Measurements from ENCODE around the gene KCNJ6. TPM values are rescaled to one million over a fixed set of nuclear protein-coding genes. Genes with fewer than 3 reads are reported as not detected.
"Not testable (repeated sequence)": the region's sequence is repeated elsewhere in the genome, so short reads cannot be mapped to it uniquely, and the experiment has no call there.

Gene KCNJ6
- total RNA-seq, 1 experiment from 2014 or later: not detected

- ChIA-PET CTCF (no interaction called here), POLR2A (ENCODE audit: low non-redundant PET) (no interaction called here)
- H3K27me3 ChIP-seq (replicated peaks; ENCODE audit: insufficient read depth, low read depth, low read length, poor library complexity): no peaks in the 10 kb centered on the region
- no TSS peak for BruUV-seq (replicated peaks)
- no peaks in the 10 kb centered on the region for H3K36me3 ChIP-seq (ENCODE audit: insufficient read depth, low read length, poor library complexity, severe bottlenecking)
- intact Hi-C loops (cut with micrococcal nuclease; ENCODE audit: unreplicated experiment): no loop called here
- DNase-seq (ENCODE audit: low spot score): no peak
- H3K4me3 ChIP-seq (ENCODE audit: low read depth, low read length, poor library complexity, severe bottlenecking): no peak overlapping the region
- H3K27ac ChIP-seq (ENCODE audit: low read depth, low read length, poor library complexity, severe bottlenecking): no peak overlapping the region
- TF ChIP-seq EZH2 (IDR thresholded peaks at IDR 0.05; ENCODE audit: borderline replicate concordance, low read depth, low read length, poor library complexity, severe bottlenecking): no peak
- TF ChIP-seq, protein P1, sequence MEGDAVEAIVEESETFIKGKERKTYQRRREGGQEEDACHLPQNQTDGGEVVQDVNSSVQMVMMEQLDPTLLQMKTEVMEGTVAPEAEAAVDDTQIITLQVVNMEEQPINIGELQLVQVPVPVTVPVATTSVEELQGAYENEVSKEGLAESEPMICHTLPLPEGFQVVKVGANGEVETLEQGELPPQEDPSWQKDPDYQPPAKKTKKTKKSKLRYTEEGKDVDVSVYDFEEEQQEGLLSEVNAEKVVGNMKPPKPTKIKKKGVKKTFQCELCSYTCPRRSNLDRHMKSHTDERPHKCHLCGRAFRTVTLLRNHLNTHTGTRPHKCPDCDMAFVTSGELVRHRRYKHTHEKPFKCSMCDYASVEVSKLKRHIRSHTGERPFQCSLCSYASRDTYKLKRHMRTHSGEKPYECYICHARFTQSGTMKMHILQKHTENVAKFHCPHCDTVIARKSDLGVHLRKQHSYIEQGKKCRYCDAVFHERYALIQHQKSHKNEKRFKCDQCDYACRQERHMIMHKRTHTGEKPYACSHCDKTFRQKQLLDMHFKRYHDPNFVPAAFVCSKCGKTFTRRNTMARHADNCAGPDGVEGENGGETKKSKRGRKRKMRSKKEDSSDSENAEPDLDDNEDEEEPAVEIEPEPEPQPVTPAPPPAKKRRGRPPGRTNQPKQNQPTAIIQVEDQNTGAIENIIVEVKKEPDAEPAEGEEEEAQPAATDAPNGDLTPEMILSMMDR (conservative IDR thresholded peaks at IDR 0.05; ENCODE audit: low read depth, low read length): no peak
- peaks cover 18% of the 10 kb centered on the region for H3K9me3 ChIP-seq (ENCODE audit: low read depth, low read length, poor library complexity, severe bottlenecking)
- H3K4me1 ChIP-seq (ENCODE audit: insufficient read depth, low read length, poor library complexity, severe bottlenecking): no peaks in the 10 kb centered on the region
These were observed 335.6 kb downstream of the KCNJ6 start for GRCh38 chr21:37580666-37581065.

DNA sequence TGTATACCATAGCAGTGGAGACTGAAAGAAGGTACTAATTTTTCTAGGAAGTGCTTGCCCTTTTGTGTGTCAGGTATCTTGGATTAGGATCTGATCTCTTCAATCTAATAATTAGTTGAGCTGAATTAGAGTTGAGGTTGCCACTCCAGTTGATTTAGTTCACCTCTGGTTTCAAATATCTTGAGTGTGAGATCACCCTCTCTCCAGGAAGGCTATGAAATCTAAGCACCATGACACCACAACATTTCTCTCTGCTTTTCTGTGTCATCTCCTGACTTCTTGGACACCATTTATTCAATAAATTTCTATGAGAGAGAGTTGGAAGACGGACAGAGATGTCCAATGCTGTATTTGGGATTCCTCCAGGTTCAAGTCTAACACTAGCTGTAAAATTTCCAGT is 336.9 kb downstream of the KCNJ6 start:
- DNase-seq (ENCODE audit: low spot score): no peak
- TF ChIP-seq, protein P1 (conservative IDR thresholded peaks at IDR 0.05; ENCODE audit: low read depth, low read length): no peak
- no peak for TF ChIP-seq EZH2 (IDR thresholded peaks at IDR 0.05; ENCODE audit: borderline replicate concordance, low read depth, low read length, poor library complexity, severe bottlenecking)
- ChIA-PET POLR2A (ENCODE audit: low non-redundant PET) (interaction anchor here (0.7 kb wide), 1 partner anchor 15 kb away, joined by 5 read pairs; no protein-coding TSS in a partner anchor), CTCF (no interaction called here)
- no peak overlapping the region for H3K27ac ChIP-seq (ENCODE audit: low read depth, low read length, poor library complexity, severe bottlenecking)
- H3K27me3 ChIP-seq (replicated peaks; ENCODE audit: insufficient read depth, low read depth, low read length, poor library complexity): no peaks in the 10 kb centered on the region
- no peaks in the 10 kb centered on the region for H3K4me1 ChIP-seq (ENCODE audit: insufficient read depth, low read length, poor library complexity, severe bottlenecking)
- H3K9me3 ChIP-seq (ENCODE audit: low read depth, low read length, poor library complexity, severe bottlenecking): peaks cover 18% of the 10 kb centered on the region
- no peaks in the 10 kb centered on the region for H3K36me3 ChIP-seq (ENCODE audit: insufficient read depth, low read length, poor library complexity, severe bottlenecking)
- no TSS peak for BruUV-seq (replicated peaks)
- no peak overlapping the region for H3K4me3 ChIP-seq (ENCODE audit: low read depth, low read length, poor library complexity, severe bottlenecking)
- intact Hi-C loops (cut with micrococcal nuclease; ENCODE audit: unreplicated experiment): no loop called here

DNA sequence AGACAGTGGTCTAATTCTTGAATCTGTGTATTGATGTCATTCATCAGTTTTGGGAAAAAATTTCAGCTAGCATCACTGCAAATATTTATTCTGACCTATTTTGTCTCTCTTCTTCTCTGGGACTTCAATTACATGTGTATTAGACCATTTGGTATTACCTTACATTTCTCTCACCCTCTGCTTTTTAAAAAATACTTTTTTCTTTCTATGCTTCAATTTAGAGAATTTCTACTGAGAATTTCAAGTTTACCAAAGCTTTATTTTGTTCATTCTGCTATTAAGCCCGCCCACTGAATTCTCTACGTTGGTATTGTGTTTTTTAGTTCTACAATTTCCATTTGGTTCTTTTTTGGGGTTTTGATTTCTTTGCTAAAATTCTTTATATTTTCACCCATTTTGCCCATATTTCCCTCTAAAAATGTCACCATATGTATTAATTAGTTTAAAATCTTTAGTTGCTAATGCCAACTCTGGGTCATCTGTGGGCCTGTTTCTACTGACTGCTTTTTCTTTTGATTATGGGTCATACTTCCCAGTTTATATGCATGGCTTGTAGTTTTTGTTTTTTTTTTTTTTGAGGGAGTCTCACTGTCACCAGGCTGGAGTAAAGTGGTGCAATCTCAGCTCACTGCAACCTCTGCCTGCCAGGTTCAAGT is 337.7 kb downstream of the KCNJ6 start:
- no peaks in the 10 kb centered on the region for H3K4me1 ChIP-seq (ENCODE audit: insufficient read depth, low read length, poor library complexity, severe bottlenecking)
- DNase-seq (ENCODE audit: low spot score): no peak
- no peaks in the 10 kb centered on the region for H3K36me3 ChIP-seq (ENCODE audit: insufficient read depth, low read length, poor library complexity, severe bottlenecking)
- ChIA-PET POLR2A (ENCODE audit: low non-redundant PET) (interaction anchor here (0.7 kb wide), 1 partner anchor 15 kb away, joined by 5 read pairs; no protein-coding TSS in a partner anchor), CTCF (no interaction called here)
- intact Hi-C loops (cut with micrococcal nuclease; ENCODE audit: unreplicated experiment): no loop called here
- TF ChIP-seq, protein P1 (conservative IDR thresholded peaks at IDR 0.05; ENCODE audit: low read depth, low read length): no peak
- no peak for TF ChIP-seq EZH2 (IDR thresholded peaks at IDR 0.05; ENCODE audit: borderline replicate concordance, low read depth, low read length, poor library complexity, severe bottlenecking)
- no peak overlapping the region for H3K27ac ChIP-seq (ENCODE audit: low read depth, low read length, poor library complexity, severe bottlenecking)
- H3K4me3 ChIP-seq (ENCODE audit: low read depth, low read length, poor library complexity, severe bottlenecking): no peak overlapping the region
- H3K9me3 ChIP-seq (ENCODE audit: low read depth, low read length, poor library complexity, severe bottlenecking): peaks cover 18% of the 10 kb centered on the region
- H3K27me3 ChIP-seq (replicated peaks; ENCODE audit: insufficient read depth, low read depth, low read length, poor library complexity): no peaks in the 10 kb centered on the region
- BruUV-seq (replicated peaks): no TSS peak

GRCh38 chr21:37576929-37577328 is 339.3 kb downstream of the KCNJ6 start:
- peaks cover 18% of the 10 kb centered on the region for H3K9me3 ChIP-seq (ENCODE audit: low read depth, low read length, poor library complexity, severe bottlenecking)
- H3K27me3 ChIP-seq (replicated peaks; ENCODE audit: insufficient read depth, low read depth, low read length, poor library complexity); POLR2A ChIA-PET (ENCODE audit: low non-redundant PET); intact Hi-C loops (cut with micrococcal nuclease; ENCODE audit: unreplicated experiment); H3K27ac ChIP-seq (ENCODE audit: low read depth, low read length, poor library complexity, severe bottlenecking); DNase-seq (ENCODE audit: low spot score); H3K36me3 ChIP-seq (ENCODE audit: insufficient read depth, low read length, poor library complexity, severe bottlenecking); CTCF ChIA-PET; BruUV-seq (replicated peaks); H3K4me3 ChIP-seq (ENCODE audit: low read depth, low read length, poor library complexity, severe bottlenecking); H3K4me1 ChIP-seq (ENCODE audit: insufficient read depth, low read length, poor library complexity, severe bottlenecking): not testable (repeated sequence)

All from A673 (cell line).